Heart left ventricle (tissue), 16 donors: ENCODE results near the gene P3H1. TPM values are rescaled to one million over a fixed set of nuclear protein-coding genes. Genes with fewer than 3 reads are reported as not detected.

ENCODE experiments used
- ATAC-seq, 4 donors: fragments of 200-7000 bp; cut with Tn5 transposase; one replicate each; pipeline ENCODE4 v1.9.1; 2020 to 2022; ENCODE audit warnings: moderate library complexity in 4 of 4, mild to moderate bottlenecking in 3 of 4, moderate number of reproducible peaks in 1 of 4
- DNase-seq, 5 donors: peaks; one replicate each; pipeline ENCODE4 v3.0.0-alpha.2; 2020
- H3K27ac ChIP-seq, 12 donors: fragments of 200-600 bp; sonication (generic) in 4 of 12; one replicate each; pipeline versions ENCODE4 v1.5.0 to v1.8.0; 2016 to 2022; ENCODE audit warnings: mild to moderate bottlenecking in 2 of 12
- H3K27me3 ChIP-seq, 9 donors: fragments of 200-600 bp; sonication (generic) in 2 of 9; one replicate each; pipeline versions ENCODE4 v1.5.1 to v1.8.0; 2016 to 2022; ENCODE audit warnings: mild to moderate bottlenecking in 3 of 9
- H3K36me3 ChIP-seq, 9 donors: fragments of 200-600 bp; sonication (generic) in 2 of 9; one replicate each; pipeline versions ENCODE4 v1.5.0 to v1.8.0; 2018 to 2022; ENCODE audit warnings: mild to moderate bottlenecking in 2 of 9
- H3K4me1 ChIP-seq, 12 donors: fragments of 200-600 bp; sonication (generic) in 4 of 12; one replicate each; pipeline versions ENCODE4 v1.5.0 to v1.8.0; 2016 to 2022; ENCODE audit warnings: mild to moderate bottlenecking in 3 of 12
- H3K4me3 ChIP-seq, 12 donors: fragments of 200-600 bp; sonication (generic) in 4 of 12; one replicate each; pipeline versions ENCODE4 v1.5.0 to v1.8.0; 2017 to 2022; ENCODE audit warnings: mild to moderate bottlenecking in 9 of 12, moderate library complexity in 4 of 12
- H3K9me3 ChIP-seq, 12 donors: fragments of 200-600 bp; sonication (generic) in 4 of 12; one replicate each; pipeline versions ENCODE4 v1.5.0 to v1.8.0; 2016 to 2022; ENCODE audit warnings: mild to moderate bottlenecking in 1 of 12
- POLR2A ChIP-seq, 2 donors: fragments of 450-650 bp; IDR thresholded peaks; one replicate each; pipeline ENCODE4 v1.6.1; 2017; ENCODE audit warnings: antibody characterized with exemption in 2 of 2, mild to moderate bottlenecking in 2 of 2, moderate library complexity in 2 of 2
- WGBS, 4 donors: extraction: QIAGEN DNeasy Blood & Tissue Kit in 2 of 4; methylation state at CpG; one replicate each; pipeline versions ENCODE4 v1.1.5 to v1.1.7; 2013 to 2018; 5-methylcytosine and 5-hydroxymethylcytosine counted together
- intact Hi-C, 10 donors: fragments of 100-400 bp; cut with DNase I; formaldehyde crosslinking; loops; one replicate each; pipeline versions ENCODE4 v1.11.1 to v1.14.2; 2022
- polyA plus RNA-seq, 2 donors: library from polyadenylated mRNA; stranded (reverse); fragments of 200-250 nt; gene quantifications; one replicate each; pipeline ENCODE4 v1.2.3, GENCODE V29; 2013
- total RNA-seq, 9 donors: library from RNA; depleted of rRNA in 2 of 9; stranded (reverse); fragments of >200 nt in 2 of 9; fragmentation: NEBNext Ultra II Directional in 3 of 9; extraction: Animal tissue kit (Norgen Biotek cat#: 25700) in 3 of 9; gene quantifications; one replicate each; pipeline versions ENCODE4 v1.1.0 to v1.2.4, GENCODE V29; 2016 to 2023
- TF ChIP-seq, protein P1 (sequence below), 12 donors: fragments of 200-600 bp; sonication (generic) in 4 of 12; IDR thresholded peaks; one replicate each; pipeline versions ENCODE4 v1.5.0 to v1.8.0; 2018 to 2022; ENCODE audit warnings: antibody characterized with exemption in 12 of 12, mild to moderate bottlenecking in 5 of 12
- donor health status: ischemic (EF 13 %, LVEDD 7.1; RV severe dilation, severe dysfunction).
- donor health status: healthy with polysubstance abuse.
- donor health status: DM: no; HTN: yes; CAD: no.
- donor health status: DM: no; HTN: no; CAD: no.
- donor health status: ischemic (EF 25% LVEDD 6.9; RV normal size, moderate dysfunction).
- donor health status: ischemic (EF 25% LVEDD 5.7; RV mildly dilated, moderate dysfunction).
- donor health status: healthy.
- donor health status: DM: yes; HTN: yes; CAD: no.
- donor health status: ischemic (EF 35%, LVEDD 5.7; RV mildly dilated, moderate dysfunction).
- donor health status: nonischemic (EF 11% LVEDD 7.7; RV severe dilation, severe dysfunction).
- donor health status: DM: yes; HTN: yes; CAD: no.
- donor health status: PGD.
- donor health status: ischemic (EF 29% LVEDD 5.4; RV normal size, mild dysfunction).
- donor health status: nonischemic (EF 23%, LVEDD 6.1; RV moderate dilation, normal function).

Gene P3H1
- total and polyA plus RNA-seq, 11 donors: 6.9 to 27.9 (median 10.7) TPM

DNA sequence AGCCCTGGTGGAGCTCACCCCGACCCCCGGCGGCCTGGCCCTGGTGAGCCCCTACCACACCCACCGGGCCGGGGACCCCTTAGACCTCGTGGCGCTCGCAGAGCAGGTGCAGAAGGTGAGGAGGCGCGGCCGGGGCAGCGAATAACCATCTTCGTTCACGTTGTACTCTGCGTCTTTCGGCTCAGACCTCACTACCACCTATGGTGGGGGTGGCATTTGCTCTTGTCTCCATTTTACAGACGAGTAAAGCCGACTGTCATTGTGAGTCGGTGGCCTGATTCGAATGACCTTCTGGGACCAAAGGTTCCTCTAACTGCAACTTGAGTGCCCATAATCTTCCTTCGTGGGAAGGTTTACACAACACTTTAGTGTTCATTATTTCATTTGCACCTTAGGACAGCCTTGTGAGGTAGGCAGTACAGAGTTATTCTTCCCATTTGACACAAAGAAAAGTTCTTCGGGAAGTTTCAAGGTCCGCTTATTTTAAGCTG lies 727 bp upstream of the P3H1 start:
- TF ChIP-seq POLR2A (IDR thresholded peaks at IDR 0.05): no peak
- TF ChIP-seq, protein P1, sequence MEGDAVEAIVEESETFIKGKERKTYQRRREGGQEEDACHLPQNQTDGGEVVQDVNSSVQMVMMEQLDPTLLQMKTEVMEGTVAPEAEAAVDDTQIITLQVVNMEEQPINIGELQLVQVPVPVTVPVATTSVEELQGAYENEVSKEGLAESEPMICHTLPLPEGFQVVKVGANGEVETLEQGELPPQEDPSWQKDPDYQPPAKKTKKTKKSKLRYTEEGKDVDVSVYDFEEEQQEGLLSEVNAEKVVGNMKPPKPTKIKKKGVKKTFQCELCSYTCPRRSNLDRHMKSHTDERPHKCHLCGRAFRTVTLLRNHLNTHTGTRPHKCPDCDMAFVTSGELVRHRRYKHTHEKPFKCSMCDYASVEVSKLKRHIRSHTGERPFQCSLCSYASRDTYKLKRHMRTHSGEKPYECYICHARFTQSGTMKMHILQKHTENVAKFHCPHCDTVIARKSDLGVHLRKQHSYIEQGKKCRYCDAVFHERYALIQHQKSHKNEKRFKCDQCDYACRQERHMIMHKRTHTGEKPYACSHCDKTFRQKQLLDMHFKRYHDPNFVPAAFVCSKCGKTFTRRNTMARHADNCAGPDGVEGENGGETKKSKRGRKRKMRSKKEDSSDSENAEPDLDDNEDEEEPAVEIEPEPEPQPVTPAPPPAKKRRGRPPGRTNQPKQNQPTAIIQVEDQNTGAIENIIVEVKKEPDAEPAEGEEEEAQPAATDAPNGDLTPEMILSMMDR (IDR thresholded peaks at IDR 0.05): no peak
- peak; percentile 2 to 47 (median 21) for ATAC-seq
- no peaks in the 10 kb centered on the region for H3K9me3 ChIP-seq
- peaks cover 3 to 48% (median 30%) of the 10 kb centered on the region in 12 donors for H3K4me1 ChIP-seq
- no peaks in the 10 kb centered on the region for H3K27me3 ChIP-seq
- peaks cover 0 to 5% (median 0%) of the 10 kb centered on the region in 9 donors for H3K36me3 ChIP-seq
- DNase-seq: no peak
- WGBS, 4 donors: 1 to 3% (median 2%) methylated on average over 14 to 23 of the region's 23 CpGs
- peak overlapping the region; percentile 82 to 98 (median 94) for H3K4me3 ChIP-seq
- H3K27ac ChIP-seq: peak overlapping the region; percentile 72 to 97 (median 92)
- intact Hi-C loops: loop anchor here in 7 of 10 donors (1.0 to 10.0 kb wide), 9 partner anchors 50 to 433 kb away; partner anchors contain the start of genes YBX1 (in 6 of the 7), ERMAP (in 2 of the 7), SVBP (in 2 of the 7) and FOXJ3 (in 1 of the 7)

DNA sequence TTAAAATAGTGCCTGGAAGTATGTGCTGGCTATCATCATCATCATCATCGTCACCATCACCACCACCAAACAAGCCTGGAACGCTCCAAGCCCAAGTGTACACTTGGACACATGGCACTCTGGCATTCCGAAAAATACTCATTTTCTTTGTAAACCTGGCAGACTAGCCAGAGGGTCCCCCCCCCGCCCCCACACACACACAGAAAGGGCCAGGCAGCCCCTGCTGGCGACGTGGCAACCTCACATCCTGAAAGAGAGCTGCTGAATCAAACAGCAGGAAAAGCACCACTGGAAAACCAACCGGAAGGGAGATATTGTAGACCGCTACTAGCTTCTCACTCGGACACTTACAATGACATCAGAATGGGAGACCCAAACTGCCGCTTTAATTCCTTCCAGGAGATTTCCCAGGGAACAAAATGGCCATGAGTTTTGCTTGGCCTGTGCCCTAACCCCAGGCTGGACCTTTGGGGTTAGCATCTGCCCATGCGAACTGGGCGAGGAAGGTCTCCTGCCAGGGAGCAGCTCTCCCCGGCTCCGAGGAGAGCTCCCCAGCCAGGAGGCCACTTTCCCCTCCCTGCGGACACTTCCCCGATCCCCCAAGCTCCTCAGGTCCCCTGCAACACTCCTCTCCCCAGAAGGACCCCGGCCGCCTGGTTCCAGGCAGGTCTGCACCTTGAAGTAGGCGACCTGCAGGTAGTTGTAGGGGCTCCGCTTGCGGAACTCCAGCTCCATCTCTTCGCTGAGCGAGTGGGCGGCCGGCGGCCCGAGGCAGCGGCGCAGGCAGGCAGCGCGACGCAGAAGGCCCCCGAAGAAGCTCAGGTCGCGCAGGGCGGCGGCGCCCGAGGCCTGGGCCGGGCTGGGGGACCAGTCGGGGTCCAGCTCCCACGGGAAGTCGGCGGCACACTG lies 742 bp downstream of the P3H1 start:
- 0 to 2% (median 1%) methylated on average over 9 to 44 of the region's 44 CpGs for WGBS, 4 donors
- H3K27me3 ChIP-seq: no peaks in the 10 kb centered on the region
- ATAC-seq (peak in 2 of 4 donors; percentile 0 to 17), DNase-seq (peak; percentile 33 to 76 (median 46))
- H3K4me1 ChIP-seq: peaks cover 3 to 46% (median 29%) of the 10 kb centered on the region in 12 donors
- H3K9me3 ChIP-seq: no peaks in the 10 kb centered on the region
- intact Hi-C loops: loop anchor here in 7 of 10 donors (5.0 to 10.0 kb wide), 8 partner anchors 51 to 431 kb away; partner anchors contain the start of genes YBX1 (in 6 of the 7), ERMAP (in 1 of the 7), FOXJ3 (in 1 of the 7) and SVBP (in 1 of the 7)
- peak overlapping the region; percentile 70 to 98 (median 94) for H3K4me3 ChIP-seq
- TF ChIP-seq POLR2A (IDR thresholded peaks at IDR 0.05): no peak
- TF ChIP-seq, protein P1 (IDR thresholded peaks at IDR 0.05): peak in 9 of 12 donors; percentile 24 to 61 (median 35)
- peaks cover 0 to 18% (median 13%) of the 10 kb centered on the region in 9 donors for H3K36me3 ChIP-seq
- H3K27ac ChIP-seq: peak overlapping the region; percentile 57 to 95 (median 90)

DNA sequence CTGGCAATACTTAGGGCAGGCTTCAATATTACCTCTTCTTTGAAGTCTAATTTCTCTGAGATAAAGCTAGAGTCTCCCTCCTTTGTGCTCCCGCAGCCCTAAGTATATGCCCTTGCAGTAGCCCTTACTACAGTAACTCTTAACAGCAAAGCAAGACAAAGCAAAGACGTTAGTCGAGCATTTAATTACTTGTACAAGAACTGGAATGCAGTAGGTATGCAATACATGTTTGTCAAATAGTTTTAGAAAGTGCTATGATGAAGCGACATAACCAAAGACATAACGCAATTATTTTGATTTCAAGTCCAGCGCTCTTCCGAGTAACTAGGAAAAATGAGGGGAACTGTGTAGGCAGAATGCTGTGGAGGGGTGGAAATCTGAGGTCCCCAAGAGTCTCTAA lies 1.6 kb downstream of the P3H1 start:
- DNase-seq (no peak), ATAC-seq (no peak)
- Histone ChIP-seq H3K9me3 (no peaks in the 10 kb centered on the region), H3K36me3 (peaks cover 0 to 23% (median 19%) of the 10 kb centered on the region in 9 donors), H3K27me3 (no peaks in the 10 kb centered on the region), H3K27ac (peak overlapping the region in 6 of 12 donors; percentile 87 to 95 (median 92)), H3K4me1 (peaks cover 3 to 44% (median 27%) of the 10 kb centered on the region in 12 donors), H3K4me3 (peak overlapping the region; percentile 70 to 98 (median 94))
- intact Hi-C loops: loop anchor here in 7 of 10 donors (5.0 to 10.0 kb wide), 8 partner anchors 52 to 430 kb away; partner anchors contain the start of genes YBX1 (in 6 of the 7), ERMAP (in 1 of the 7), FOXJ3 (in 1 of the 7) and SVBP (in 1 of the 7)
- TF ChIP-seq POLR2A (IDR thresholded peaks at IDR 0.05): no peak
- TF ChIP-seq, protein P1 (IDR thresholded peaks at IDR 0.05): no peak
- 18 to 34% (median 20%) methylated on average over 7 of the region's 7 CpGs for WGBS, 4 donors
